Progenitor cell of endocrine pancreas (in vitro differentiated cells): Measurements from ENCODE around the gene FAM3C. TPM values are rescaled to one million over a fixed set of nuclear protein-coding genes. Genes with fewer than 3 reads are reported as not detected.

Experiments
- DNase-seq: peaks from one replicate; pipeline ENCODE4 v3.0.0; 2021; ENCODE audit warnings: low spot score; ENCODE audit not compliant: unreplicated experiment
- H3K27ac Mint-ChIP-seq: 2 replicates; pipeline ENCODE4 v1.8.0; 2021; ENCODE audit warnings: mild to moderate bottlenecking, moderate library complexity, mixed read lengths
- H3K27me3 Mint-ChIP-seq: 2 replicates; pipeline ENCODE4 v1.8.0; 2021; ENCODE audit warnings: mixed read lengths
- H3K36me3 Mint-ChIP-seq: 2 replicates; pipeline ENCODE4 v1.8.0; 2022; ENCODE audit warnings: mixed read lengths; ENCODE audit not compliant: insufficient read depth
- H3K4me1 Mint-ChIP-seq: 2 replicates; pipeline ENCODE4 v1.8.0; 2021; ENCODE audit warnings: low read depth, mixed read lengths
- H3K4me3 Mint-ChIP-seq: 2 replicates; pipeline ENCODE4 v1.8.0; 2021; ENCODE audit warnings: low read depth, mild to moderate bottlenecking, moderate library complexity, mixed read lengths
- H3K9me3 Mint-ChIP-seq: 2 replicates; pipeline ENCODE4 v1.8.0; 2021; ENCODE audit warnings: low read depth, mixed read lengths
- CTCF ChIP-seq: fragments of 200-600 bp; sonication (generic); IDR thresholded peaks from one replicate; pipeline ENCODE4 v1.5.0; 2021; ENCODE audit warnings: antibody characterized with exemption, mild to moderate bottlenecking; ENCODE audit not compliant: unreplicated experiment
- total RNA-seq: library from RNA; stranded (reverse); gene quantifications from 2 replicates; pipeline ENCODE4 v1.2.1, GENCODE V29; 2021

Gene FAM3C
- total RNA-seq, 1 donor from 2014 or later, result 39.1 TPM

DNA sequence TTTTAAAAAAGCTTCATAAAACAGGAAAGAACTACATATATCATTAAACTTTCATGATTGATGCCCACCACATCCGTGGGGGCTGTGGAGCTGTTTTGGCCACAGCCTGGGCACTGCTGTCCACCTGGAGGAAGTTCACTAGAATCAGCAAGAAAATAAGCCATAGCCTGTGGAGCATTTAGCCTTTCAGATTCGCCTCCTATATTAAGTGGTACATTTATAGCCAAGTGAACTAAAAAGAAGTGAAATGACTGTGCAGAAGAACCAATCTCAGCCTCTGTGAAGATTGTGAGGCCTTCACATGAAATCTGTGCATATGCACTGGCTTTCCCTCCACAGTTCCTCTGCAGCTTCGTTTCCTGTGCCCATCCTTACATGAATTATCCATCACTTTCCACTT lies 43.8 kb downstream of the FAM3C start:
- DNase-seq, result no peak
- Mint-ChIP-seq H3K27me3 (no peaks in the 10 kb centered on the region), H3K4me1 (no peaks in the 10 kb centered on the region), H3K27ac (no peak overlapping the region), H3K9me3 (no peaks in the 10 kb centered on the region), H3K4me3 (no peak overlapping the region), H3K36me3 (peaks cover 14% of the 10 kb centered on the region)
- TF ChIP-seq CTCF, result no peak

GRCh38 chr7:121351682-121352081 lies 44.4 kb downstream of the FAM3C start:
- peak; percentile 28 for TF ChIP-seq CTCF
- Mint-ChIP-seq H3K27ac (no peak overlapping the region), H3K4me1 (no peaks in the 10 kb centered on the region), H3K27me3 (no peaks in the 10 kb centered on the region), H3K36me3 (peaks cover 14% of the 10 kb centered on the region), H3K4me3 (no peak overlapping the region), H3K9me3 (no peaks in the 10 kb centered on the region)
- DNase-seq, result no peak

- Mint-ChIP-seq H3K4me1 (no peaks in the 10 kb centered on the region), H3K9me3 (no peaks in the 10 kb centered on the region), H3K27ac (no peak overlapping the region), H3K4me3 (no peak overlapping the region), H3K36me3 (no peaks in the 10 kb centered on the region), H3K27me3 (no peaks in the 10 kb centered on the region)
- TF ChIP-seq CTCF, result no peak
- no peak for DNase-seq
Observed at GRCh38 chr7:121344497-121344896, 51.6 kb downstream of the FAM3C start.

GRCh38 chr7:121344093-121344492 lies 52.0 kb downstream of the FAM3C start:
- Mint-ChIP-seq H3K4me3 (no peak overlapping the region), H3K27ac (no peak overlapping the region), H3K36me3 (no peaks in the 10 kb centered on the region), H3K4me1 (no peaks in the 10 kb centered on the region), H3K27me3 (no peaks in the 10 kb centered on the region), H3K9me3 (no peaks in the 10 kb centered on the region)
- DNase-seq, result no peak
- no peak for TF ChIP-seq CTCF

GRCh38 chr7:121343302-121343701 lies 52.8 kb downstream of the FAM3C start:
- no peak for TF ChIP-seq CTCF
- no peak overlapping the region for H3K27ac Mint-ChIP-seq
- no peaks in the 10 kb centered on the region for H3K36me3 Mint-ChIP-seq
- H3K27me3 Mint-ChIP-seq, result no peaks in the 10 kb centered on the region
- no peaks in the 10 kb centered on the region for H3K4me1 Mint-ChIP-seq
- H3K4me3 Mint-ChIP-seq, result no peak overlapping the region
- H3K9me3 Mint-ChIP-seq, result no peaks in the 10 kb centered on the region
- DNase-seq, result no peak
